Kidney capillary endothelial cell (primary cell): ENCODE measurements around the gene RNASE8.

Source experiments
- DNase-seq: peaks from one replicate; pipeline ENCODE4 v3.0.0-alpha.2; 2018; ENCODE audit warnings: low spot score

The RNASE8 gene

DNA sequence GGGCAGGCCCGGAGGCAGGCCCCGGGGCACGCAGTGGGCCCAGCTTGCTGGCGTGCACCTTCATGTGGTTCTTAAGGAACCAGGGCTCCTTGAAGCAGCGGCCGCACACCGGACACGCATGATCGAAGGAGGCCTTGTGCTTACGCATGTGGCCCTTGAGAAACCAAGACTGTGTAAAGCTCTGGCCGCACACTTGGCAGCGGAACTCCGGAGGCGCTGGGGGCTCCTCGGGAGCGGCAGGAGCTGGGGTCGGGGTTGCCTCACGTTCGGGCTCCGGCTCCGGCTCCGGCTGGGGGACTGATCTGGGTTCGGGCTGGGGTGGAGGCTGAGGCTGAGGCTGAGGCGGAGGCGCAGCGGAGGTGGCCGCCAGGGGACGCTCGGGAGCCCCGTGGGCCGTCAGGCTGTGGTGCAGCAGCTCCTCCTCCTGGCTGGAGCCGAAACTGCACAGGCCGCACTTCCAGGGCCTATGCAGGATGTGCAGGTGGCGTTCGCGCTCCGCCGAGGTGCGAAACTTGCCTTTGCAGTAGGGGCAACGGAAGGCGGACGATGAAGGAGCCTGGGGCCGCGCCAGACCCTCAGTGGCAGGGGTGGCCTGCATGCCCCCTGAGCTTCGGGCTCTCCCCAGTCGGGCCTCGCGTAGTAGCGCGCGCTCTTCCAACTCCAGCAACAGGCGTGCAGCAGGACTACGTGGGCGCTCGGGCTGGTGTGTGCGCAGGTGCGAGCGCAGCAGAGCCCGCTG, 34.8 kb downstream of the RNASE8 start:
- peak; percentile 80 for DNase-seq

DNA sequence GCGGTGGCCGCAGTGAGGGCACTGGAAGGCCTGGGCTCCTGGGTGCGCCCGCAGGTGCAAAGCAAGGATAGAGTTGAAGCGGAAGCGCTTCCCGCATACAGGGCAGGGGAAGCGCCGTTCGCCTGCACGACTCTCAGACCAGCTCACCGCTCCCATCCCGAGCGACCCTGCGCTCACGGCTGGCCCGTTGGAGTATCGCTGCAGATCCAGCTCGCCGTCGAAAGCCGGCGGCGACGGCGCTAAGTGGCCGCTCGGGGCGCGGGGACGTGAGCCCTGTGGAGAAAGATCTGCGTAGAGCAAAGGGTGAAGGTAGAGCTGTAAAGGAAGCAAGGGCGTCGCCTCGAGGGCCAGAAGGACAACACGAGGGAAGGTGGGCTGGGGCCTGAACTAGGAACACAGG, 35.4 kb downstream of the RNASE8 start:
- DNase-seq: no peak

DNA sequence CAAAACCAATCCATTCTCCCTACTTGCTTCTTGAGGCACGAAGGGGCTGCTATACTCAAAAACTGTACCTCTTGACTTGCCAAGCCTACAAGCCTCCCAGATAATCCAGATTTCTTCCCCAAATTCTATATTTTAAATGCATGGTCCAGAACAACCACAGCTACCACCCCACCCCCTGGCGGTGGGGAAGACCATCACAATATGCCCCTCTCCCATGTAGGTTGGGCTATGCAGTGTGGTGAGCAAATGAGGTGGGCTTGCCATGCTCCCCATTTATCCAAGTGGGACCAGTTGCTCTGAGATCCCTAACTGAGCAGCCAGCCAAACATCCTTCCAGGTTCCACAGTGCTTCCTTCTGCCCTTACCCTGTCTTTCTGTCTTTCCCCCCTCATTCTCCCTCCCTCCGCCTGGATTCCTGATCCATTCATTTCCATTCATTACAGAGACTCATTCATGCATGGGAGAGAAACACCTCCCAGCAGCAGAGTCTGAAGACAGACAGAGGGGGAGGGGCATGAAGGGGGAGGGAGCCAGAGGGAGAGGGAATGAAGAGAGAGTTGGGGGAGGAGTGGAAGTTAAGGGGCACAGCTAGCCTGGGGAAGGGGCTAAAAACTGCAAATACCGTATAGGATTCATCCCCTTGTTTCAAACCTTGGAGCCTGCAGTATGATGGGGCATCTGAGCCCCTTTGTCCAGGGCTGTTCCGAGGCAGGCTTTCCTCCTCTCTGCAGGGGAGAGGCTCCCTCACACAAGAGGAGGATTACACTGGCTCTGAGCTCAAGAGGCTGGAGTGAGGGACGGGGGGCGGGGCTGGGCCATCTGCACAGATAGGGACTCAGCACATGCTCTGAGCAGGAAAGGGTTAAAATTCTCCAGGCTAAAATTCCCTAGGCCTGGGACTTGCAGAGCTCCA, 36.4 kb downstream of the RNASE8 start:
- DNase-seq: no peak

DNA sequence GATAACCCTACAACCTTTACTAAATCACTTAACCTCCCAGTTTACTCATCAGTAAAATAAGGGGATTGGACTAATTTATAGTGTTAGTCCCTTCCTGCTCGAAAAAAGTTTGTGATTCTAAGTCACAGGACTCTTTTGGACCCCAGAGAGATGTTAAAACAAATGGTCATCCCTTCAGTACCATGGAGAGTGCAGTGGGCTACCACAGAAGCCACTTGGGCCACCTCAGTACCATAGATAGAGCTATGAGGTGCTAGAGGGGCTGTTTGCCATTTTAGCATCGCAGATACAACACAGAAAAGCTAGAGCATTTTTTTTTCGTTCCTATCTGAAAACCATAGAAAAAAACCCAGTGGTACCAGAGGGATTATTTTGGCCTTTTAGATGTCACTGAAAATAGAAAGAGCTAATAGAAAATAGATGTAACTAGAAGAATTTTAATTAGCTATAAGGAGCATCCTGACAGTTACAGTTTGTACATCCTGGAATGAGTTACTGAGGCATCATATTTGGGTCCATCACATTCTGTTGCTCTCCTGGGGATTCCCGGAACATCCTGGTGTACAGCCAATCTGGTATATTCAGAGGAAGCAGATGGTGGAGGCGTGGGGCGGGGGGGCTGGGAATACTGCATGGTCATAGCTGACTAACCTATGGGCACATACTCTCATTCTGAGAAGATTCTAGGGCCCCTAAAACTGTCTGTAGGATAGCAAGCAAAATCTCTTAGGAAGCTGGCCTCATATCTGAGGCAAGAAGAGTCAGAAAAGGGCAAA, 38.0 kb downstream of the RNASE8 start:
- DNase-seq: no peak

DNA sequence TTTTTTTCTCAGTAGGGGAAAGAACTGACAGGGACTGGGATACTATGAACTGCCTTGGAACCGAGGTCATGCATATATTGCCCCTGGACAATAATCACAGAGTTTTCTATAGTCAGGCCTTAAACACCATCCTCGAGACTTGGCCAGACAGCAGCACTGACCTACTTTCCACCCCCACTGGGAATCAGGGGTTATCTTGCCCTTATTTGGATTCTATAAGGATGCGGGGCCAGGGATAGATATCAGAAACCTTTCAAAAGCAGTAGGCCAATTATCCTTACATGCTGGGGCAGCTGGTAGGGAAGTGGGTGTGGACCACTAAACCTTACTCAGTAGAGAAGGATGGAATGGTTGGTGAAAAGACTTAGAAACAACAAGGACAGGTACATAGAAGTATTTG, 38.8 kb downstream of the RNASE8 start:
- DNase-seq: no peak

DNA sequence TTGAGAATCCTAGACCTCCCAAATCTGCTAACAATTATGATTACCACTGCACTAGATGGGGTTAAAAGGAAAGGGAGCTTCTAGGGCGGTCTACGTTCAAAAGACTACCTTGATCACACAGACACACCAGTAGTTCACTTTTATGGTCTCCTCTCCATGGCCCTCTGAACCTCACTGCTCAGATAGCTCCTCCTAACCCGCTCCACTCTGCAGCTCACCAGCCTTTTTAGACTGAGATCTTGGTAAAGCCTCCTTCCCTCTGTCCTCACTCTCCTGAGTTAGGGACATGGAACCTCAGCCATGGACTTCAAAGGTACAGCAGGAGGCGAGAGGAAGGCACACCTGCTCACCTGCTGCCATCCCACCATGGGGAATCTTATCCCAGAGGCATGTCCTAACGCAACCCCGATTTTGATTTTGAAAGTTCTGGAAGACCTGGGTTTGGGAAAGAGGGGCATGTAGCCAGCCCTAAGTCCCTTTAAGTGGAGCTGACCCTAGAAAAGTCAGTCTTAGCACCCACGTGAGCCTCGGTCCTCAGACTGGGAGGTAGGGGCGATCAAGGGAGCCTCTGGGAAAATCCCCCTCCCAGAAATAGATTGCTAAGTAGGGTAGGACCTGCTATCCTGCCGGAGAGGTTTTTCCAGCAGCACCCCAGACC, 39.5 kb downstream of the RNASE8 start:
- no peak for DNase-seq

DNA sequence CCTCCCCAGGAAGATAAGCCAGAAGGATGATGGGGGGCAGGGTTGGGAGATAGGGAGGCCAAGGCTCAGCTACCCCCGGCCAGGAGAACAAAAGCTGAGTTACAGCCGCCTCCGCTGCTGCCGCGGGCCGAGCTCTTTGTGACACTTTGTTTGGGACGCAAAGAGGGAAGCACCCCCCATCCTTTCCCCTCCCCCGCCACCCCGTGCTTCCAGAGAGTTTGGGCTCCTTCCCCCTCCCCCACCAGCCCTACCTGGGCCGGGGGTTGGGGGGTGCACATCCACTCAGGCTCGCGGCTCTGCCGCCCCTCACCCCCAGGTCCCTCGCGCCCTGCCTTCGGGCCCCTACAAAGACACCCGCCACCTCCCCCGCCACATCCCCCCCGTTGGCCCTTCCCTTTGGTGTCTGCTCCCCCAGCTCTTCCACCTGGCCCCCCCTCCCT, 40.0 kb downstream of the RNASE8 start:
- DNase-seq: no peak

DNA sequence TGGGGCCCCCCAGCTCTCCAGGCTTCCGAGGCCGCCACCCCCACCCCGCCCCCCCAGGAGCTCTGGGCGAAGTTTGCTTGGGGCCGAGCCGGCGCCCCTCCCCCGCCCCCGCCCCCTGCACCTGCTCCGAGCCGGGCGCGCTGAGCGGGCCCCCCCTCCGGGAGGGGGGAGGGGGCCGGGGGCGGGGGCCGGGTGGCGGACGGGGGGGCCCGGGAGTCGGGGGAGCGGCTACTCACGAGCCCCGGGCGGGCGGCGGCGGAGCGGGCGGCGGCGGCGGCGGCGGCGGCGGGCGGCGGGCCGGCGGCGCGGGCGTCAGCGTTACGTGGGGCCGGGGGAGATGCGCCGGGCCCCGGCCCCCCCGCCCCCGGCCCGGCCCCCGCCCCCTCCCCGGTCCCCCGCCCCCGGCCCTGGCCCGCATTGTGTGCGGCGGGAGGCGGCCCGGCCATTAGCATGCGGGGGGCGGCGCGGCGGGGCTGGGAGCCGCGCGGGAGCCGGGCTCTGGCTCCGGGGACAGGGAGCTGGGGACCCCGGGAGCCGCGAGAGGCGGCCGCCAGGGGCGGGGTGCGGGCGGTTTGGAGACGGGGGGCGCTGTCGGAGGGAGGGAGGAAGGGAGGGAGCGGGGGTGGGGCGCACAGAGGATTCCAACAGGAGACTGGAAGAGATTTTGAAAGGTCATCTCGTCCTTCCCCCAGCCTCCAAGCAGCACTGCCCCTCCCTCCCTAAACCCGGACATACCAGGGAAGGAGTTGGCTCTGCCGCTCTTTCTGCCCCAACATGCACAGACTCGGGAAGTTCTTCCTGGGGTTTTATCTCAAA, 40.7 kb downstream of the RNASE8 start, which contains the start of gene ZNF219:
ZNF219 (minus strand) TSS at position 580 of the 816 bp plus-strand sequence. CDS start 5,064 bp downstream, outside the sequence.
- DNase-seq: no peak

DNA sequence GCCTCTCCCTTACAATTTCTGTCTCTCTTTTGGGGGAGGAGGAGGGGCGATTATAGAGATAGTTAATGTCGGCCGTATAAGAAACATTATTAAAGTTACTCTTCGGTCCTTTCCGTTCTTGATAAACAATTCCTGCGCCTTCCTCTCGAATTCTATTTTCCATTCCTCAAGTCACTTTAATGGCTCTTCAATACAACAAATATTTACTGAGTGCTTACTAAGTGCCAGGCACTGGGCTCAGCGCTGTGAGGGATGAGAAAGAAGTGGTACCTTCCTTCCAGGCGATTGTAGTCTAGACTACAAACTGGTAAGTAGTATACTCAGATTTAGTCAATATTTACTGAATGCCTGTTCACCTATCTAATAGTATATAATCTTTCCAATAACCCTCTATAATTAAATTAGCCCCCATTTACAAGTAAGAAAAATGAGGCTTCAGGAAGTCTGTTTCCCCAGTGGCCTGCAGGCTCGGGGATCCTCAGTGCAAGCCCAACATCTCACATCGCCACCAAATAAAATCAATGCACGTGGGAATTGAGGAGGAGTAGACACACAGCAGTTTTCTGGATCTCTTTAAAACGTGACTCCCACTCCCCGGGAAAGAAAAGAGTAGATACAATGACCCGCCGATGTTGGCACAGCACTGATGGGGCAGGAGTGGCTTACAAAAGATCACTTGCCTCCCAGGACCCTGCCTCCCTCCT, 41.4 kb downstream of the RNASE8 start:
- no peak for DNase-seq

DNA sequence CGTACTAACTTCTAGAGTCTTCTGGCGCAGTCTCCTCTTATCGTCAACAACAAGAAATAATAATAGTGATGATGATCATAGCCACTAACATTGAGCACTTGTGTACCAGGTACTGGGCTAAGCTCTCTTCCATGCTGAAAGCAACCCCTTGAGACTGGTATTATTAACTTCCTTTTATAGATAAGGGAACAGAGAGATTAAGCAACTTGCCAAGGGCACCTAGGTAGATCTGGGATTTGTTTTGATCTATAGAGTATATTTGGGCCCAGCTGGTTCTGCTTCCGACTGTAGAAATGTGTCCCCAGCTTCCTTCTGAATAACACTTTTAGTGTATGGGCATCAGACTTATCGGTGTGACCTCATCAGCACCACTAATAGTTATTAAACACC, 42.0 kb downstream of the RNASE8 start:
- DNase-seq: no peak

DNA sequence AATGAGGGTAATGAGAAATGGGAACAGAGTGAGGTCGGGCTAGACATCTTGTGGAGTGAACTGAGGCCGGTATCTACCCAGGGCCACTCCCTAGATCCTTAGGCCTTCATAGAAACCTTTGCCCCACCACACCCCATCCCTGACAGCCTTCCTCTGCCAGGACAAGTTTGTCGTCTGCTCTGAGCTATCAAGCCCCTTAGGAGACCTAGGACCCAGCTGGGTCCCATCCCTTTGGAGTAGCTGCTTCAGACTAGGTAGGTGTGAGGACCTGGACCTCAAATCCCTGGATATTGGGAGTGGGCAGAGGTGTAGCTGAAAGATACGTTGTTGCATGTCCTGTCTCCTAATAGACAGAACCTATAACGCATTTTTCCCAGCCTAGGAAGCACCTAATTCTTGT, 43.3 kb downstream of the RNASE8 start, which contains the start of gene TMEM253:
TMEM253 (plus strand) TSS at position 136 of the 400 bp plus-strand sequence. CDS start 278 bp downstream, outside the sequence.
- DNase-seq: no peak

DNA sequence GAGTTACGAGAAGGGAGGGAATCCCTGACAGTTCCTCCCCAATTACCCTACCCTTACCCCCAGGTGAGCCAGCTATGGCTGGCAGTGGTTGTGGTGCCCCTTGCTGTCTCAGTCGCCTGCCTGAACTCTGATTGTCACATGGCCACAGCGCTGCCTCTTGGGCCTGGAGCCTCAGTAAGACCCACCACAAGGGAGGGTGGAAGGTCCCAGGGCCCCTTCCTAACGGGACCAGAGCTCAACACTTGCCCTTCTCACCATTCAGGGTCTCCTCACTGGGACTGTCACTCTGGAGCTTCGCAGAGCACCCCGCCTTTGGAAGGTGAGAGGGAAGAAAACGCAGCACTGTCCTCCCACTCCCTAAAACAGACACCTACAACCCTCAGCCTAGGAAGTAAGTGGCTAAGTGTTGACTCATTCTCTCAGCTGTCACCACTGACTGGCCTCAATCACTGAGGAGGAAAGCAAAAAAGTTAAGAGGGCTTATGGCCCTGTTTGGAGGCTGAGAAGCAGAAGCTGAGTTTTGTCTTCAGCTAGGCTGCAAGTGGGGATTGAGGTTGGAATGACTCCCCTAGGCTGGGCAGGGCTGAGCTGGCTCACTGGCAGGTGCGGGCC, 44.3 kb downstream of the RNASE8 start:
- no peak for DNase-seq

DNA sequence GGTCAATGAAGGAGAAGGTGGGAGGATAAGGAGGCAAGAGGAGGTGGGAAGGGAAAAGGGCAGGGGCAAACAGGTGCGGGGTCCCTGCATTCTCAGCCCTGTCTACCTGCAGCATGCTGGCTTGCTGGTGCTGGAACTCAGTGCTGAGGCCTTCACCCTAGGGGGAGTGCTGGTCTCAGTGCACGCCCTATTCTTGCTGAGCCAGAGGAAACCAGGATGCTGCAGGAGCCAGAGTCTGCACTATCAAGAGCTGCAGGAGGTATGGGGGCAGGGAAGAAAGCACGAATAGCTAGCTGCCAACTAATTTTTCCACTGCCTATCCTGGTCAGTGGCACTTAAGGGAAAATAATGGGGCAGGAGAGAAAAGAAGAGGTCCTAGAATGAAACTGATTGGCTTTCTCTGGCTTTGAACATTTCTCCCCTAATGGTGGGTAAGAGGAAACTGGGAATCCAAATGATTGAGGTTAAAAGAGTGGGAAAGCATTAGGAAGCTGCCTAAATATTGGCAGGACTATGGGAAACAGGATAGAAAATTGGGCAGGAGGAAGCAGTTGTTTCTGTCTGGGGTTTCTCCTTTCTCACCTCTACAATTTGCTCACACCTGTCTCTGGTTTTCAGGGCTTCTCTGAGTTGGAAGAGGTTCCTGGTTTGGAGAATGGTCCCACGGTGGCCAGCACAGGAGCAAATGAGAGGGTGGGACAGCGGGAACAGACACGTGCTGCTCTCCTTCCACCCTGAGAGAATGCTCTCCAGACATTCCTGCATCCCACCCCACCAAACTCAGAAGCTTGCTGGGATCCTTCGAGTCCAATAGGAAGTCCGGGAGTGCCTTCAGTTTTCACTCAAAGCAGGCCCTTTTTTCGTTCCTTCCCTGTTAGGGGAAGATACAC, 45.1 kb downstream of the RNASE8 start:
- no peak for DNase-seq

DNA sequence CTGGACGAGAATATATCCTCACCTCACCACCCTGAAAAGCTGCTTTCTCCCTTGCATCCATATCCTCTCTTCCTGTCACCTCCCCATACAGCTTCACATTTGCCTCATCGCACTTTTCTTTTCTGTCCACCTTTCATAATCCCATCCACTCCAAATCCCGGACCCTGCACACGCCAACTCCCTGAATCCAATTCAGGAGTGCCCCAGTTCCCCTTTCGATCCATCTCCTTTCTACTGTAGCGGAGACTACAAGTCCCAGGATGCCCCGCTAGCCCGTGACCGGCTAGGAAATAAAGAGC, 45.7 kb downstream of the RNASE8 start:
- no peak for DNase-seq

DNA sequence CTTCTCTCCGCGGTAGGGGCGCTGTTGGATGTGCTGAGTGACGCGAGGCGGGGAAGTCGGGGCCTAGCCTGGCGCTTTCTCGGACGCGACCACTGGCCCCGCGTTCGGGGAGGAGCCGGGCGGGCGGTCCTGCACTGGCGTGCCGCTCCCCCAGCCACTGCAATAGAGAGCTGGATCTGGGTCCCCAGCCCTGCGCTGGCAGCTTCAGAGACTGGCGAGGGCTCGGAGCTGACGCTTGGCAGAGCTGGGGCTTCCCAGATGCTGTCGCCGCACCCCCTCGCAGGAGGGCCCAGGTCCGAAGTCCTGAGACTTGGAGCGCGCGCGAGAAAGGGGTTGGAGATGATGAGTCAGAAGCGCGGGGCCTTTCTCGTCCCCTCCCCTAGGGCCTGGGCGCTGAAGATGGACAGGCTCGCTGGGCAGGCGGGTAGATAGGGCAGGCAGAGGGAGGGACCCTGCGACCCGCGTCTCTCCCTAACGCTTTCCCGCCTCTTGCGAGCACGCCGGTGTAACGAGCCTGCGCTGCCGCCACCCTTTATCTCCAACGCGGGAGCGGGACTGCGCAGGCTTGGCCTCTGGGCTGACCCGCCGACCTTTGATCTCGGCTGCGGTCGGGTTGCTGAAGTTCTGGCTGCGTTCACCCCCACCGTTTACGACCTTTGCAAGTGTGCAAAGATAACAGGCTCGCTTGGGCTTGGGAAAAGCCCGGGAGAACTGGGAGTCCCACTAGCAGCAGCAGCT, 46.3 kb downstream of the RNASE8 start:
- DNase-seq: peak; percentile 94

DNA sequence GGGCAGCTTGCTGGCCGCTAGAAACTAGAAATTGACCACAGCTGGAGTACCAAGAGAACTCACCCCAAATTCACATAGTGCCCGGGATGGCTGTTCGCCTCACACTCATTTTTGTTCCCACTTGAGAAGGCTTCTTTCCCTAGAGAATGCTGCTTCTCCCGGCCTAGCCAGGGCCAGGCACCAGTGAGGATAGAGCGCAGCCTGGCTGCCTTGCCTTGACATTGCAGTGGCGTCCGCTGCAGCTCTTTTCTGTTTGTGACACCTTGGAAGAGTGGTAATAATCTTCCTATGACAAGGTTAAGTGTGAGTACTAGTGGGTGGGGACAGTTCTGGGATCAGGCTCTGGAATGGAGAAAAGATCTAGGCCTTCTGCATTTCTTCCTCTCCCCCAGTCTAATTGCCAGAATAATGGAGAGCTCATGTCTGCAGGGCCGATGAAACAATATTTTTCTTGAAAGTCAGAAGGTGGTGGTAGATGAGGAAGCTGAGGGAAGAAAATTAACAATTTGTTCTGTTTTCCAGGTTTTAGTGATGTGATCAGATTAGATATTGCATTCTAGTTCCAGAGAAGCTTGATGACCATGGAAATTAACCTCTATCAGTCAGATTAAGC, 46.9 kb downstream of the RNASE8 start:
- peak; percentile 76 for DNase-seq

DNA sequence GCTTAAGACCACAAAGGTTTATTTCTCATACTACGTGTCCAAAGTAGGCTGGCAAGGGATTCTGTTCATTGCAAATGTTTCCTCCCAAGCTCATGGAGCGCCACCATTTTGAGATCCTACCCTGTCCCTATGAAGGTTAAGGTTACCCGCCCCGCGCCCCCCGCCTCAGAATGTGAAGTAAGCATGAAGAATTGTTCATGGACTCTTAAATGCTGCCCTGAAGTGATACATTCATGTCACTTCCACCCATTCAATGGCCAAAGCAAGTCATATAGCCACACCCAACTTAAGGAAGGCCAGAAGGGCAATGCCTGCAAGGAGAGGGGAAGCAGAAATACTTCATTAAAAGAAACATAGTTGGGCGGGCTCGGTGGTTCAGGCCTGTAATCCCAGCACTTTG, 47.5 kb downstream of the RNASE8 start:
- no peak for DNase-seq

DNA sequence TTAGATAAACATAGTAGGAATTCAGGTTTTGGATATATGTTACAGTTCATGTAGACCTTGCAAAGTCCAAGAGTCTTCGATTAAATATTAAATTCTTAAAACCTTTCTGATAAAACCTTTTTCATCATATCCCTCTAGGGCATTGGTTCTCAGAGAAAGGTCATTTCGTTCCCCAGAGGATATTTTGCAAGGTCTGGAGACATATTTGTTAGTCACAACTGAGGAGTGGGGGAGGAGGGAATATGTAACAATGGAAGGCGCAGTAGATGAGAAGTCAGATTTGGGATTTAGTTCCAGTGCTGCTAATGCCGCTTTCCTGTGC, 48.5 kb downstream of the RNASE8 start:
- DNase-seq: no peak
